Subcutaneous abdominal adipose tissue (tissue), 5 donors: ENCODE results near the gene NEK7.
"Not testable (repeated sequence)": the region's sequence is repeated elsewhere in the genome, so short reads cannot be mapped to it uniquely, and the experiment has no call there.

Source experiments
- H3K27ac ChIP-seq: one replicate; pipeline ENCODE4 v1.7.0; 2013; ENCODE audit warnings: low read depth, mild to moderate bottlenecking, inconsistent platforms, low read length, moderate library complexity
- H3K27me3 ChIP-seq, 5 donors: one replicate each; pipeline ENCODE4 v1.7.0; 2013; ENCODE audit warnings: low read length in 5 of 5, inconsistent platforms in 1 of 5; ENCODE audit not compliant: control insufficient read depth in 5 of 5, insufficient read depth in 4 of 5
- H3K36me3 ChIP-seq, 5 donors: one replicate each; pipeline ENCODE4 v1.7.0; 2013; ENCODE audit warnings: low read length in 5 of 5; ENCODE audit not compliant: control insufficient read depth in 5 of 5, insufficient read depth in 5 of 5
- H3K4me1 ChIP-seq, 5 donors: one replicate each; pipeline ENCODE4 v1.7.0; 2013; ENCODE audit warnings: low read length in 5 of 5, mild to moderate bottlenecking in 3 of 5, moderate library complexity in 1 of 5; ENCODE audit not compliant: control insufficient read depth in 5 of 5, insufficient read depth in 5 of 5
- H3K4me3 ChIP-seq, 5 donors: one replicate each; pipeline ENCODE4 v1.7.0; 2013; ENCODE audit warnings: low read length in 5 of 5, low read depth in 1 of 5
- H3K9ac ChIP-seq, 5 donors: one replicate each; pipeline ENCODE4 v1.7.0; 2013; ENCODE audit warnings: low read length in 5 of 5, mild to moderate bottlenecking in 4 of 5, moderate library complexity in 3 of 5
- H3K9me3 ChIP-seq, 5 donors: one replicate each; pipeline ENCODE4 v1.7.0; 2013; ENCODE audit warnings: low read length in 5 of 5; ENCODE audit not compliant: control insufficient read depth in 5 of 5
- donor health status: healthy.
- donor health status: healthy.
- donor health status: healthy.
- donor health status: healthy.
- donor health status: healthy.

NEK7 gene

DNA sequence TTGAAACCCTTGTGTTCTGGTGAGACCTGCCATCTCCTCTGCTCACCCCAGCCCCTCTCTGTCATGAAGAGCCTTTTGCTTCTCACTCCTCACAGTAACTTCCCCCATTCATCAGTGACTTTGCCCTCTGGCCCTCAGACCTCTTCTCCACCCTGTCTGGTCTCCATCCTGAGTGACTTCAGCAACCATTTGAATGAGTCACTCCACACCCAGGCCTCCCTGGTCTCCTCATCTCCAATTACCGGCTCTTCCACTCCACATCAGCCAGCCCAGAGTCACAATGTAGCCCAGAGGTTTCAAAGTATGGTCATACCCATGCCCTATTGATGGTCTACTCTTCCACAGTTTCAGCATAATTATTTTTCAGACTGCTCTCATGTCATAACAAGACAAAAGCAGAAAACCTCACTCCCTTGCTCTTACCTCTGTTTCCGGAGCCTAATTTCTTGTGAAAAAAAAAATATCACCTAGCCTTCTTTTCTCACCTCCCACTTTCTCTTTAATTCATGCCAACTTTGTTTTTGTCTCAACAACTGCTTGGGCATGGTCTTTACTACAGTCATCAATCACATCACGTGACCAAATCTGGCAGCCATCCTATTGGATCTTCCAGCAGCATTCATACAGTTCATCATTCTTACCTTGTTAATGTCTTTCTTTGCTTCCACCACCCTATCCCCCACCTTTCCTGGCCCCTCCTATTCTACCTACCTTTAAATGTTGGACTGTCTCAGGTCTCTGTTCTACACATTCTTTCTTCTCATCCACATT is 35.6 kb upstream of the NEK7 start:
- Histone ChIP-seq H3K27ac (no peak overlapping the region), H3K36me3 (no peaks in the 10 kb centered on the region), H3K4me1 (peaks cover 0 to 53% (median 25%) of the 10 kb centered on the region in 5 donors), H3K27me3 (no peaks in the 10 kb centered on the region), H3K9ac (no peak overlapping the region), H3K9me3 (no peaks in the 10 kb centered on the region), H3K4me3 (no peak overlapping the region)

DNA sequence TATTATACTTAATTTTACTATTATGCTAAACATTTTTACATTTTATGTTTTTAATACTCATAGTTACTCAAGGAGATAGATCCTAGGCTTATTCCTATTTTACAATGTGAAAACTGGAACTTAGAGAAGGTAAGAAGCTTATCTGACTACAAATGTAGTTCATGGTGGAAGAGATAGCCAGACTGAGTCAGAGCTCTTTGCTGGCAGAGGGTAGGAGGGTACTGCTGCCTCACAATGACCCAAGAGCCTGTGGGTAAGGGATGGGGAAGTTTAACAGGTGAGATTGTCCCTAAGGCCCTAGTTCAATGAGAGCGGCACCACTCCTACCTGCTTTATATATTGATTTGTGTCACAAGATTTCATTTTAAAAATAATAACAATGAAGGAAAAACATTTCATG is 34.1 kb upstream of the NEK7 start:
- Histone ChIP-seq H3K36me3 (no peaks in the 10 kb centered on the region), H3K4me3 (no peak overlapping the region), H3K27me3 (no peaks in the 10 kb centered on the region), H3K9me3 (no peaks in the 10 kb centered on the region), H3K9ac (peak overlapping the region in 1 of 5 donors; percentile 11), H3K27ac (peak overlapping the region; percentile 25), H3K4me1 (peaks cover 0 to 47% (median 17%) of the 10 kb centered on the region in 5 donors)

DNA sequence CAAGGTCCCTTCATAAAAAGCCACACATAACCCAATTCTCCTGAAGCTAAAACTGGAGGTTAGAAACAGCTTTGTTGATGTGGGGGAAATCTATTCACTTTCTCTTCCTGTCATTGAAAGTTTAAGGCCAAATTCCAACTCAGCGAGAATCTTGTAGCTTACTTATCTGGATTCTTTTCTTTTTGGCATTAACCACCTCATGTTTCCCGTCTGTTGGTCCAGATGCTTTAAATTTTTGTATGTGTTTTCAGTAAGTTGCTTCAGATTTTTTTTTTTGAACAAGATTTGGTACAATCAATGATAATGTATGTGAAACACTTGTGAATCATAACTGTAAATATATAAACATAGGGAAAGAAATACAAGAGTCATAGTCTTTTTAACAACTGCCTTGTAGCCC is 33.7 kb upstream of the NEK7 start:
- H3K27ac ChIP-seq: peak overlapping the region; percentile 25
- H3K4me1 ChIP-seq: peaks cover 0 to 47% (median 14%) of the 10 kb centered on the region in 5 donors
- no peak overlapping the region for H3K4me3 ChIP-seq
- H3K9ac ChIP-seq: peak overlapping the region in 1 of 5 donors; percentile 11
- no peaks in the 10 kb centered on the region for H3K36me3 ChIP-seq
- H3K9me3 ChIP-seq: no peaks in the 10 kb centered on the region
- H3K27me3 ChIP-seq: no peaks in the 10 kb centered on the region

DNA sequence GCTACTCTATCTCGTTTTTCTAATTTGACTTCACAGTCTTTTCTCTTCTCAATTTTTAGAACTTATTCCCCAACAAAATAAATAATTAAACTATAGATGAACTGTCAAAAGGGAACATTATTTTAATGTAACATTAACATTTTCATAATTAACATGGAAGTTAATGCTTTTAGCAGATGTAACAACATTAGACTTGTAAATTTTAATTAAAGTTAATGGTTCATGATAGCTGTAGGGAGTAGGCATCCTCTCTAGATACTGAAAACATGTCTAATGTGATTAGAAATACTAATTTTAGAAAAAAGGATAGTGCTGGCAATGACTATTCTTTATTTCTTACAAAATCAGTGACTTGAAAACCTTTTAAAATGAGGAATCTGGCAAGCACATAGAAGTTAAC is 32.1 kb upstream of the NEK7 start:
- no peak overlapping the region for H3K4me3 ChIP-seq
- peaks cover 0 to 36% (median 14%) of the 10 kb centered on the region in 5 donors for H3K4me1 ChIP-seq
- H3K9me3 ChIP-seq: no peaks in the 10 kb centered on the region
- H3K9ac ChIP-seq: no peak overlapping the region
- H3K27ac ChIP-seq: peak overlapping the region; percentile 80
- H3K27me3 ChIP-seq: no peaks in the 10 kb centered on the region
- H3K36me3 ChIP-seq: no peaks in the 10 kb centered on the region

DNA sequence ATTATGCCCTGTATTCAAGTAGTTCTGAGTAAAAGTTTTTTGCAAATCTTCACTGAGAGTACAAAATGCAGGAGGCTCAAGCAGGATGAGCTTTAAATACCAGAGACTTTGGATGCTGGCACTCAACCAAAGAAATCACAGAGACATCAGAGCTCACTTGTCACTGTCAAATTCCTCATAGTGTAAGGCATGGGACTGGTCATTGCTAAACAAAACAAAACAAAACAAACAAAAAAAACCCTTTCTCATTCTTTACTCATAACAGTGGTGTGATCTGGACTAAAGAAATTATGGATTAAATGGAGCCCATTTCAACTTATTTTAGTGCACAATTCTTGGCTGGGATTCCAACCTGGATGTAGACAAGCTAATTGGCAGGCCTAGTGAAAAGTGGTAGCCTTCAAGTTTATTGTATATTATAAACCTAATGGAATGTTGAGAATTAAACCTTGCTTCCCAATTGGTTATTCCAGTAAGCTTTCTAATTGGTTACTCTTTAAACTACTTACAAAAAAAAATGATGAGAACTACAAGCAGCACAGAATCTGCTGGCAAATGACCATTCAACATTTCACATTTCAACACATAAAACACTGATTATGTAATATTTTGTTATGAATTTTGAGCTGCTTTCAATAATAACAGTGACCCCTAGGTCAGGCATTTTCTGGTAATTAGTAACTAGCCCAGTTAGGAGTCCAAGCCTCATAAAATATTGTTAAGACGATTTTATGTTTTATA is 30.6 kb upstream of the NEK7 start:
- Histone ChIP-seq H3K27ac (peak overlapping the region; percentile 80), H3K4me3 (no peak overlapping the region), H3K36me3 (no peaks in the 10 kb centered on the region), H3K27me3 (no peaks in the 10 kb centered on the region), H3K9me3 (no peaks in the 10 kb centered on the region), H3K4me1 (peaks cover 0 to 36% (median 14%) of the 10 kb centered on the region in 5 donors), H3K9ac (peak overlapping the region in 1 of 5 donors; percentile 25)

DNA sequence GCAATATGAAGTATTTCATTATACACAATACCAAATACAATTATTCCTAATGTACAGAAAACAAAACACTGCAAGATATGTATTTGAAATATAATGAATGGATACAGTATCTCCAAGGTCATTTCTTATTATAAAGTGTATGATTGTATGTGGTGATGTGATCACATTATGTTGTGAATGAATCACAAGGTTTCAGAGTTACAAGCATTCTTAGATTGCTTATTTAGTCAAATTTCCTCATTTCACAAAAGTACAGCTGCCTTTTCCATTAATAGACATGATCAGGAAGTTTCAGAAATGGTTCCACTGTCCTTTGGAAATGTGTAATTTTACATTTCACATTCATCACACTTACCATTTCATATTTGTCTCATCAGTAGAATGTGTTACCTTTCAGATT is 28.3 kb upstream of the NEK7 start:
- Histone ChIP-seq H3K4me1 (peaks cover 0 to 38% (median 14%) of the 10 kb centered on the region in 5 donors), H3K36me3 (no peaks in the 10 kb centered on the region), H3K9me3 (no peaks in the 10 kb centered on the region), H3K27me3 (no peaks in the 10 kb centered on the region), H3K9ac (no peak overlapping the region), H3K27ac (no peak overlapping the region), H3K4me3 (no peak overlapping the region)

DNA sequence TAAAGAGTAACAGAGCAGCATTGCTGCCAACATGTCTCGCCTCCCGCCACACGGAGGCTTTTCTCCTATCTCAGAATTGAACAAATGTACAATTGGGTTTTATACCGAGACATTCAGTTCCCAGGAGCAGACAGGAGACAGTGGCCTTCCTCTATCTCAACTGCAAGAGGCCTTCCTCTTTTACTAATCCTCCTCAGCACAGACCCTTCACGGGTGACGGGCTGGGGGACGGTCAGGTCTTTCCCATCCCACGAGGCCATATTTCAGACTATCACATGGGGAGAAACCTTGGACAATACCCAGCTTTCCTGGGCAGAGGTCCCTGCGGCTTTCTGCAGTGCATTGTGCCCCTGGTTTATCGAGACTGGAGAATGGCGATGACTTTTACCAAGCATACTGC is 26.7 kb upstream of the NEK7 start:
- peaks cover 0 to 30% (median 14%) of the 10 kb centered on the region in 5 donors for H3K4me1 ChIP-seq
- peak overlapping the region; percentile 63 for H3K27ac ChIP-seq
- not testable (repeated sequence) for H3K4me3 ChIP-seq, H3K9me3 ChIP-seq, H3K9ac ChIP-seq, H3K36me3 ChIP-seq, H3K27me3 ChIP-seq

DNA sequence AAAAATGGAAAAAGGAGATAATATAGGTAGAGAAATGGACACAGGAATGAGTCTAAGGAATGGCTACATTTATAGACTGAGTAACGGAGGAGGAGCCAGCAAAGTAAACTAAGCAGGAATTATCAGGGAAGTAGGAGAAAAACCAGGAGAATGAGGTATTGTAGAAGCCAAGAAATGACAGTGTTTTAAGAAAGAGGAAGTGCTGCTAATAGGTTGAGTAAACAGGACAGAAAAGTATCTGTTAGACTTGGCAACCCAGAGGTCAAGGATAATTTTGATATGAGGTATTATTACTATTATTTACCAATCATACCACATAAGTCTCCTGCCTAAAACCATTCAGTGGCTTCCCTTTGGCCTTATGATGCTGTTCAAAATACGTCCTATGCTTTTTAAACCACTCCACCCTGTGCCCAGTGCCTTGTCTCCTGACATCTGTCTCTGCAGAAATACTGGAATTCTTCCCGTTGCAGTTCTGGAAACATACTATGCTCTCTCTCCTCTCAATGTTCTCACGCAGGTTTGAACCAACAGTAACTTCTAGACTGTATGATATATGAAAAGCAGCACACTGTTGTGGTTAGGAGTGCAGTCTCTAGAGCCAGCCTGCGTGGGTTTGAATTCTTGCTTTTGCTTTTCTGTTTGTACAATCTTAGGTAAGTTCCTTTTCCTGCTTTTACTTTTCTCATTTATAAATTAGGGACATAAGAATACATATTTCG is 24.6 kb upstream of the NEK7 start:
- Histone ChIP-seq H3K27me3 (no peaks in the 10 kb centered on the region), H3K9me3 (no peaks in the 10 kb centered on the region), H3K9ac (no peak overlapping the region), H3K4me1 (peaks cover 0 to 16% (median 6%) of the 10 kb centered on the region in 5 donors), H3K36me3 (no peaks in the 10 kb centered on the region), H3K4me3 (no peak overlapping the region), H3K27ac (peak overlapping the region; percentile 37)

DNA sequence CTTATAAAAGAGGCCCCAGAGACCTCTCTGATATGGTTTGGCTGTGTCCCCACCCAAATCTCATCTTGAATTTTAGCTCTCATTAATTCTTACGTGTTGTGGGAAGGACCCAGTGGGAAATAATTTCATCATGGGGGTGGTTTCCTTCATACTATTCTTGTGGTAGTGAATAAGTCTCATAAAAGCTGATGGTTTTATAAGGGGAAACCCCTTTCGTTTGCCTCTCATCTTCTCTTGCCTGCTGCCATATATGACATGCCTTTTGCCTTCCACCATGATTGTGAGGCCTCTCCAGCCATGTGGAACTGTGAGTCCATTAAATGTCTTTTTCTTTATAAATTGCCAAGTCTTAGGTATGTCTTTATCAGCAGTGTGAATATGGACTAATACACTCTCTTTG is 22.5 kb upstream of the NEK7 start:
- H3K4me1 ChIP-seq: peaks cover 0 to 7% (median 6%) of the 10 kb centered on the region in 5 donors
- H3K9me3 ChIP-seq: no peaks in the 10 kb centered on the region
- no peak overlapping the region for H3K27ac ChIP-seq
- H3K36me3 ChIP-seq: no peaks in the 10 kb centered on the region
- no peak overlapping the region for H3K9ac ChIP-seq
- no peak overlapping the region for H3K4me3 ChIP-seq
- H3K27me3 ChIP-seq: no peaks in the 10 kb centered on the region

DNA sequence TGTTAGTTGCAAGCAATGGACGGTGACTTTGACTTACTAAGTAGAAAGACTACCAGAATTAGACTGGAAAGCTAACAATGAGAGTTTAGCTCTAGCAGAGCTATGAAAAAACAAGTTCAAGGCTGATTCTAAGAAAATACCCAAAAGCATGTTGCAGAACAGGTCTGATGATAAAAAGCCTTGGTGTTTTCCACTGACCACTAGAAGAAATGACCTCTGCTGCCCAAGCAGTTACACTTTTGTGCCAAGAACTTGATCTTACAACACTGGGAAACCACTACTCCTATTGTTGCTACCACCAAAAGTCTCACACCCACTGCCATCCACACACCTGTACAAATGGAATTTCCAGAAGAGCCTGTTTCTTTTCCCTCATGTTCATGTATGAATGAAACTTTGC is 21.4 kb upstream of the NEK7 start:
- no peak overlapping the region for H3K9ac ChIP-seq
- no peak overlapping the region for H3K4me3 ChIP-seq
- no peaks in the 10 kb centered on the region for H3K9me3 ChIP-seq

More for the DNA sequence above, 21.4 kb upstream of the NEK7 start:
- H3K4me1 ChIP-seq: peaks cover 0 to 7% (median 6%) of the 10 kb centered on the region in 5 donors
- H3K27me3 ChIP-seq: no peaks in the 10 kb centered on the region
- H3K27ac ChIP-seq: no peak overlapping the region
- no peaks in the 10 kb centered on the region for H3K36me3 ChIP-seq
